ENCODE results near the gene SIGLEC15. TPM values are rescaled to one million over a fixed set of nuclear protein-coding genes. Genes with fewer than 3 reads are reported as not detected.

SIGLEC15 gene
- total RNA-seq, 1 donor from 2014 or later, result 0.32 TPM

- Histone ChIP-seq H3K36me3 (peaks cover 97% of the 10 kb centered on the region), H3K4me1 (no peaks in the 10 kb centered on the region), H3K27ac (no peak overlapping the region), H3K27me3 (no peaks in the 10 kb centered on the region), H3K4me3 (no peak overlapping the region), H3K9me3 (no peaks in the 10 kb centered on the region)
- ATAC-seq (no peak), DNase-seq (no peak)
- intact Hi-C loops (cut with DNase I), result no loop called here
- TF ChIP-seq CTCF (IDR thresholded peaks at IDR 0.05), result no peak
Measured at GRCh38 chr18:45864081-45864480, 38.6 kb downstream of the SIGLEC15 start.

GRCh38 chr18:45865466-45865865, 40.0 kb downstream of the SIGLEC15 start:
- DNase-seq (no peak), ATAC-seq (no peak)
- no peak overlapping the region for H3K27ac ChIP-seq
- no peaks in the 10 kb centered on the region for H3K9me3 ChIP-seq
- no peaks in the 10 kb centered on the region for H3K4me1 ChIP-seq
- intact Hi-C loops (cut with DNase I), result no loop called here
- peaks cover 97% of the 10 kb centered on the region for H3K36me3 ChIP-seq
- no peak for TF ChIP-seq CTCF (IDR thresholded peaks at IDR 0.05)
- H3K27me3 ChIP-seq, result no peaks in the 10 kb centered on the region
- H3K4me3 ChIP-seq, result no peak overlapping the region

- Histone ChIP-seq H3K4me1 (no peaks in the 10 kb centered on the region), H3K36me3 (peaks cover 92% of the 10 kb centered on the region), H3K9me3 (no peaks in the 10 kb centered on the region), H3K4me3 (no peak overlapping the region), H3K27me3 (no peaks in the 10 kb centered on the region), H3K27ac (no peak overlapping the region)
- intact Hi-C loops (cut with DNase I), result no loop called here
- DNase-seq, result no peak
- TF ChIP-seq CTCF (IDR thresholded peaks at IDR 0.05), result no peak
- ATAC-seq, result no peak
Measured at GRCh38 chr18:45870419-45870818, 44.9 kb downstream of the SIGLEC15 start.

GRCh38 chr18:45871431-45872084, 46.1 kb downstream of the SIGLEC15 start:
- no peaks in the 10 kb centered on the region for H3K27me3 ChIP-seq
- no peak for TF ChIP-seq CTCF (IDR thresholded peaks at IDR 0.05)
- H3K9me3 ChIP-seq, result no peaks in the 10 kb centered on the region
- DNase-seq, result no peak
- peaks cover 92% of the 10 kb centered on the region for H3K36me3 ChIP-seq
- H3K27ac ChIP-seq, result no peak overlapping the region
- intact Hi-C loops (cut with DNase I), result no loop called here
- no peak overlapping the region for H3K4me3 ChIP-seq
- no peak for ATAC-seq
- no peaks in the 10 kb centered on the region for H3K4me1 ChIP-seq

GRCh38 chr18:45874491-45875184, 49.2 kb downstream of the SIGLEC15 start:
- Histone ChIP-seq H3K27ac (no peak overlapping the region), H3K4me1 (no peaks in the 10 kb centered on the region), H3K4me3 (no peak overlapping the region), H3K36me3 (peaks cover 91% of the 10 kb centered on the region), H3K9me3 (no peaks in the 10 kb centered on the region), H3K27me3 (no peaks in the 10 kb centered on the region)
- DNase-seq, result no peak
- no peak for ATAC-seq
- intact Hi-C loops (cut with DNase I), result no loop called here
- no peak for TF ChIP-seq CTCF (IDR thresholded peaks at IDR 0.05)
